NCI-H524 treated with DMSO at 0.1 percent for 48 hours (cell line): ENCODE results near the gene HTR6.
"Not testable (repeated sequence)": the region's sequence is repeated elsewhere in the genome, so short reads cannot be mapped to it uniquely, and the experiment has no call there.

Experiments
- DNase-seq: peaks from one replicate; lab custom pipeline; 2025; lab: John Stamatoyannopoulos, UW

The HTR6 gene

DNA sequence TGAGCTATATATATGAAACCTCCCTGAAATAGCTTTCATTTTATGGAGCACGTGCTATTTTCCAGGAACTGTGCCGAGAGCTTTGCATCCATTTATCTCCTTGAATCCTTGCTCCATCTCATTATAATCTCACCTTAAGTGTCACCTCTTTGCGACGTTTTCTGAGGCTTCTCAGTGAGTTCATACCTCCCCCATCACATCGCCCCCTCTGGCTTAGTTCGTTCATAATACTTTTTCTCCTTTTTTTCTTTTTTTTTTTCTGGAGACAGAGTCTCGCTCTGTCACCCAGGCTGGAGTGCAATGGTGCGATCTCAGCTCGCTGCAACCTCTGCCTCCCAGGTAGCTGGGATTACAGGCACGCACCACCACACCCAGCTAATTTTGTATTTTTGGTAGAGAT lies 25.4 kb upstream of the HTR6 start:
- DNase-seq = not testable (repeated sequence)

DNA sequence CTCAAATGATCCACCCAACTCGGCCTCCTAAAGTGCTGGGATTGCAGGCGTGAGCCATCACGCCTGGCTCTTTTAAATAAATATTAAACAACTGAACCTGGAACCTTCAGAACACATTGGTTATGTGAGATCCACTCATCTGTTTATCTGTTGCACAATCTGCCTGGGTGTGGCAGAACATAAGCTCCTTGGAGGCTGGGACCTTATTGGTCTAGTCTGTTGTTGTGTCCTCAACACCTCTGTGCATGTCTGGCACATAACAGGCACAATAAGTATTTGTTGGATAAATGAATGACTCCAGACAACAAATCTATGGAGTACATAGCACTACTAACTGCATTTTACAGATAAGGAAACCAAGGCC lies 24.7 kb upstream of the HTR6 start:
- DNase-seq = no peak

DNA sequence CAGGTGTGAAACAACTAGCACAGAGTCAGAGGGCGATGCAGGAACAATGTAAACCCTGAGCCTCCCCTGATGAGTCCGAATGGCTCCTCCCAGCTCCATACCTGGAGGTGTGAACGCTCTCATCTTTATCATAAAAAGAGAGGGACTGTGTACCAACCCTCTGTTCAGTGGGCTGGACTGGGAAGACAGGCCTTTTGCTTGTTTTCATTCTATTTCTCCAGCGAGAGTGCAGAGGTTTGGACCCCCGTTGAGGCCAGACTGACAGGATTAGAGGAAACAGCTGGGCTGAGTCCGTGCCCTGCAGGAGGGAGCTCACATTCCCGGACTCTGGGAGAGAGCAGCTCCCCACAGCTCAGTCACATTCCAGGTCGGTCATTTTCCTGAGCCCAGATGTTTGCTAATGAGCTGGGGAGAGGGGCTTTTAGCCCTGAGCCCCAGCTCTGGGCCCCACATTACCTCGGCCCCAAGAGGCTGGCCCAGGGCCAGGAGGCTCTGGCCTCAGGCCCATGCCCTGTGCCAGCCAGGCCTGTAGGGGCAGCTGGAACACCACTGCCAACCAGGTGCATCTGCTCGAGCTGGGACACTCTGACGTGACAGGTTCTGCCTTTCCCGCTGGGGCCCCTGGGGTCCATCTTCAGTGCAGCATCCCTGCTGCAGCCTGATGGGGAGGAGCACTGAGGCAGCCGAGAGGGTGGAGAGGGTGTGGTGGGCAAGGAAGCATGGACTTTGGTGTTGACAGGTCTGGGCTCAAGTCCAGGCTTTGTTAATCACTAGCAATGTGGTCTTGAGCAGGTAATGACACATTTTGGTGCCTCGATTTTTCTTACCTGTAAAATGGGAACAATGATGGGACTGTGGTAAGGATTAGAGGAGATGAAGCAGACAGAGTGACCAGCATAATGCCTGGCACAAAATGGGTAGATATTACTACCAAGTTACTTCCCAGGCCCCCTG lies 24.0 kb upstream of the HTR6 start:
- DNase-seq = no peak

DNA sequence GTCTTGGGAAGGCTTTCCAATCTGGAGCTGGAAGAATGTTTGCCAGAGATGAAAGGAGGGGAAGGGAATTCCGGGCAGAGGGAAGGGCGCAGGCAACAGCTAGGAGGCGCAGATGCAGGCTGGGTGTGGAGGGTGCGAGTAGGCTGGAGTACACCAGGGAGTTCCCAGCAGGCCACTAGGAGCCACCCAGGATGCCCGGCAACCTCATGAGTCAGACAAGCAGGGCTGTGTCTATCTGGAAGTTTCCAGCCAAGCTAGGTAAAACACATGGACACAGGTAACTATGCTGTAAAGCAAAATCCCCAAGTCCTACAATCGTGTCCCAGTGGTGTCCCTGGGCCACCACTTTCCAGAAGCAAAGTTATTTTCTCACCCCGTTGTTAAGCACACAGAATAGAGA lies 21.6 kb upstream of the HTR6 start:
- no peak for DNase-seq

DNA sequence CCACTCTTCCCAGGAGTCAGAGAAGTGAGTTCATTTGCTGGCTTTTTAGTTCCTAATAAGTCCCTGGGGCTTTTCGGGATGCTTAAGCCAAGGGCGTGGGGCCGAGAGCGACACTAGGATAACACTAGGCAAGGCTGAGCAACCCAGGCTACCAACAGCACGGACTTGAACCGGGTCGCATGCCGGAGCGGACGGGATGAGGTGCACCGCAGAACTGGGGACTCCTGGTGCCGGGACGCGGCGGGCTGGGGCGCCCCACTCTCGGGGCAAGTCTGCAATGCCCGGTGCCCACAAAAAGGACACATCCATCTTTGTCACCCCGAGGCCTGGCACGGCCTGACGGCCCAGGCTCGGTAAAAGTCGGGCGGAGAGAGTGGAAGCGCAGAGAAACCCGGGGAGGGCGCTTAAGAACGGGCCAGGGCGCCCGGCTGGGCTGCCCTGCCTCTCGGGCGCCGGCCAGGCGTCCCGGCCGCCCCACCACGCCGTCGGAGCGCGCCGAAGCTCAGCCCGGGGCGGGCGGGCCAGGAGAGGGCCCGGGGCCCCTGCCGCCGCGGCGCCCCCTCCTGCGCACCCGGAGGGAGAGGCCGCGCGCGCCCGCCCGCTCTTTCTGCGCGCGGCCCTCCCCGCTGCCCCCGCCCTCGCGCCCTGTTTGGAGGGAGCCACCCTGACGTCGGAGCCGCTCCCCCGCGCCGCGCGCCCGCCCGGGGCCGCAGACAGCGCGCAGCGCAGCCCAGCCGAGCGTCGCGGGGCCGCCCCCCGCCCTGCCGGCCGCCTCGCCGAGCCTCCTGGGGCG lies 20.9 kb upstream of the HTR6 start, which contains the start of gene NBL1:
TSS of gene NBL1 (plus strand) at position 710 of the 793 bp plus-strand sequence. CDS start 10,720 bp downstream, outside the sequence.
- no peak for DNase-seq

DNA sequence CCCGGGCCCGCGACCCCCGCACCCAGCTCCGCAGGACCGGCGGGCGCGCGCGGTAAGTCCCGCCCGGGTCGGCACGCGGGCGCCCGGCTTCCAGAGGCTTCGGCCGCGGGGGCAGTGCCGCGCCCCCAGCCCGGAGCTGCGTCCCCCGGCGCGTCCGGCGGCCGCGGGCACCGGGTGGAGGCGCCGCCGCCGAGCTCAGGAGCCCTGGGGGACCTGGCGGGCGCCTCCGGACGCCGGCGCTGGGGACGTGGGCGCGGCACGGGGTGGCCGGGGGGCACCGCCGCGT lies 20.3 kb upstream of the HTR6 start:
- no peak for DNase-seq

GRCh38 chr1:19644681-19645410 lies 19.8 kb upstream of the HTR6 start:
- DNase-seq = no peak

GRCh38 chr1:19645411-19646251 lies 19.0 kb upstream of the HTR6 start:
- DNase-seq = no peak

- DNase-seq = no peak
Measured at GRCh38 chr1:19646377-19647319, 18.0 kb upstream of the HTR6 start.

DNA sequence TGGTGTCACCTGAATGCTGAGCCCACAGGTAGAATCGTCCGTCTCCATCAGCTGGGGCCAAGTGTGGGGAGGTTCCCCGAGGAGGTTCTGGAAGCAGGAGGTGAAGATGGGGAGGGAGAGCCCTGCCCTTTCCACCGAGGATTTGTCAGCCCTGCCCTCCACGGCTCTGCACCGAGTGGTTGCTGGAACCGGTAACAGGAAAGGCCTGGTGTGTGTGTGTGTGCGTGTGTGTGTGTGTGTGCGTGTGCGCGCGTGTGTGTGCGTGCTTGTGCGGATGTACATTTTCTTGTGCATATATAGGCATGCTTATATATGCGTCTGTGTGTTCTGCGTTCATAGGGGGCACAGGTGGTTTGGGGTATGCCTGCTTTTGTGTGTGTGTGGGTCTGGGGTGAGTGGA lies 17.0 kb upstream of the HTR6 start:
- no peak for DNase-seq

- no peak for DNase-seq
Measured at GRCh38 chr1:19648239-19648638, 16.4 kb upstream of the HTR6 start.

GRCh38 chr1:19648689-19649088 lies 16.0 kb upstream of the HTR6 start:
- DNase-seq = no peak

- DNase-seq = no peak
Measured at GRCh38 chr1:19650416-19651140, 14.1 kb upstream of the HTR6 start.

DNA sequence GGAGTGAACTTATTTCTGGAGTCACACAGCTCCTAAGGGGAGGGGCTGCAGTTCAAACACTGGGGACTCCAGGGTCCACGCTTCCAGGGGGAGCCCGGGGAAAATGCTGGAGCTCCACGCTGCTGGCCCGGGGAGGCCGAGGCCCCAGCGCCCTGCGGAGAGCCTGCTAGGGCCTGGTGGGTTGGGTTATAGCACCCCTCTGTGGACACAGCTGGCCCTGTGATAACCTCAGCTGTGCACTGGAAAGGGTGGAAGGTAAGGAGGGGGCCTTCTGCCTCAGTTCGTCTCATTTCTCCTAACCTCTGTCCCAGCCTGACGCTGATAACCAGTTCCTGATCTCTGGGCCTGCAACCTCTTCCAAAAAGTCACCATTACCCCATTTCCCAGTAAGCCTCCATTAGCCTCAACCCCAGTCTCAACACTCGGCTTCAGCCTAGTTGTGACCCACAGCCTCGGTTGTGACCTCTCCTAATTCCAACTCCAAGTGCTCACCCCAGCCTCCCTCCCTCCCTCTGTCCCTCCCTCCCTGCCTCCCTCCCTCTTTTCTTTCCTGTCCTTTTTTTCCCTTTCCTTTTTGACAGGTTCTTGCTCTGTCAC lies 13.4 kb upstream of the HTR6 start:
- no peak for DNase-seq

- no peak for DNase-seq
Measured at GRCh38 chr1:19654386-19654785, 10.3 kb upstream of the HTR6 start.

GRCh38 chr1:19654886-19655717 lies 9.6 kb upstream of the HTR6 start:
- no peak for DNase-seq

- no peak for DNase-seq
Measured at GRCh38 chr1:19655718-19656080, 9.0 kb upstream of the HTR6 start.

GRCh38 chr1:19656134-19656779 lies 8.4 kb upstream of the HTR6 start:
- no peak for DNase-seq
